Measurements from ENCODE around the gene BBOX1.

DNA sequence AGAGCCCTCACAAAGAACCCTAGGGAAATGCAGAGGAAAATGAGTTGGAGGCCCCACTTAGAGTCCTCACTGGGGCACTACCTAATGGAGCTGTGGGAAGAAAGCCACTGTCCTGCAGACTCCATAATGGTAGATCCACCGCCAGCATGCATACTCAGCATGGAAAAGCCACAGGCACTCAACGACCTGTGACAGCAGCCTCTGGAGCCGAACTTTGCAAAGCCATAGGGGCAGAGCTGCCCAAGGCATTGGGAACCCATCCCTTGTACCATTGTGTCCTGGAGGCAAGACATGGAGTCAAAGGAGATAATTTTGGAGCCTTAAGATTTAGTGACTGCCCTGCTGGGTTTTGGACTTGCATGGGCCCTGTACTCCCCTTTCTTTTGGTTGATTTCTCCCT lies 18.8 kb downstream of the BBOX1 start:
- TF ChIP-seq, protein P1, sequence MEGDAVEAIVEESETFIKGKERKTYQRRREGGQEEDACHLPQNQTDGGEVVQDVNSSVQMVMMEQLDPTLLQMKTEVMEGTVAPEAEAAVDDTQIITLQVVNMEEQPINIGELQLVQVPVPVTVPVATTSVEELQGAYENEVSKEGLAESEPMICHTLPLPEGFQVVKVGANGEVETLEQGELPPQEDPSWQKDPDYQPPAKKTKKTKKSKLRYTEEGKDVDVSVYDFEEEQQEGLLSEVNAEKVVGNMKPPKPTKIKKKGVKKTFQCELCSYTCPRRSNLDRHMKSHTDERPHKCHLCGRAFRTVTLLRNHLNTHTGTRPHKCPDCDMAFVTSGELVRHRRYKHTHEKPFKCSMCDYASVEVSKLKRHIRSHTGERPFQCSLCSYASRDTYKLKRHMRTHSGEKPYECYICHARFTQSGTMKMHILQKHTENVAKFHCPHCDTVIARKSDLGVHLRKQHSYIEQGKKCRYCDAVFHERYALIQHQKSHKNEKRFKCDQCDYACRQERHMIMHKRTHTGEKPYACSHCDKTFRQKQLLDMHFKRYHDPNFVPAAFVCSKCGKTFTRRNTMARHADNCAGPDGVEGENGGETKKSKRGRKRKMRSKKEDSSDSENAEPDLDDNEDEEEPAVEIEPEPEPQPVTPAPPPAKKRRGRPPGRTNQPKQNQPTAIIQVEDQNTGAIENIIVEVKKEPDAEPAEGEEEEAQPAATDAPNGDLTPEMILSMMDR (IDR thresholded peaks at IDR 0.05), result no peak
- no peak for TF ChIP-seq POLR2A (IDR thresholded peaks at IDR 0.05)
